HG02885 (cell line): ENCODE measurements around the gene HPRT1.
A peak's percentile ranks its signal among the peaks of the same experiment; 100 is the strongest.

Experiments used
- ATAC-seq: cut with Tn5 transposase; IDR thresholded peaks from one replicate; pipeline ENCODE4 v1.9.1; 2021; ENCODE audit warnings: mild to moderate bottlenecking; ENCODE audit not compliant: unreplicated experiment, poor library complexity

Gene HPRT1

GRCh38 chrX:134541906-134542305 lies 81.9 kb downstream of the HPRT1 start:
- no peak for ATAC-seq

- no peak for ATAC-seq
These were observed 82.5 kb downstream of the HPRT1 start for GRCh38 chrX:134542485-134542884.

DNA sequence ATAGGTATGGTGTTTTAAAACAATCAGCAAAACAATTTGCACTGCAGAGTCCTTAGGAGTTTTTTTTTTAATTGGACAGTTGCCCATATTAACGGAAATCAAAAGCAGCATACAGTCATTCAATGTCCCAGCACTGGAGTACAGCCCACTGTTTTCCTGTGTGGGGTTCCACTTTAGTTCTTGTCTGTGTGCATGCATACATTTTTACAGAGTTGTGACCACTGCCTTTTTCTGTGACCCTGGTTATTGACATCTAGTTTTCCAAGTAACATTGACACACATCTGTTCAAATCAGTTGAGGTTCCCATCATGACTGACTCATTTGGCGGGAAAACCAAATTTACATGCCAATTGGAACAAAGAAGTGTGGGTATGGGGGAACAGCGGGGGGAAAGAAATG lies 83.3 kb downstream of the HPRT1 start:
- ATAC-seq = no peak

GRCh38 chrX:134544135-134544512 lies 84.2 kb downstream of the HPRT1 start:
- ATAC-seq = no peak

DNA sequence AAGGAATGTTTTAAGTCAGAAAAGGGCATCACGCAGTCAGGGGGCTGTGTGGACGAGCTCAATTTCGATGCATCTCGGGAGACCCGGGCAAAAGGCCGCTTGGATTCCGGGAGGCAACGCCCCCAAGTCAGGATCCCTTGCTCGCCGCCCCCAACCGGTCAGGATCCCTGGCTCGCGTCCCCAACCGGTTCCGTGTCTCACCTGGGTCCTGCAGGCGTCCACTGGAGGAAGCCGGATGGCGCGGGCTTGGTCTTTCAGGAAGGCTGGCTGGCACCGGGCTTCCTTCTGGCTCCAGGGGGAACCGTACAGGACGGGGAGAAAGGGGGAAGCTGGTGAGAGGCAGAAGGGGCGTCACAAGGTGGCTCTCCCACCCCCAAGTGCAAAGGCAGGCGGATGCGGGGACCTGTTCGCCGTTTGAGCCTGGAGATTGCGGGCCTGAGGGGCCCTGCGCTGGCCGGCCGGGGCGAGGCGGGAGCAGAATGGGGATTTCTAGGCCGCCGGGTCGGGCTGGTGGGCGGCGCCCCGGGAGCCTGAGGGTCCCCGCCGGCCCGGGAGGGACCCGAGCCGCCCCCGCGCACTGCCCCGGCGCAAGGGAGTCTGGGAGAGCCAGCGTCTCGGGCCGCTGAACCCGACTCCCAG lies 84.7 kb downstream of the HPRT1 start:
- ATAC-seq = no peak

DNA sequence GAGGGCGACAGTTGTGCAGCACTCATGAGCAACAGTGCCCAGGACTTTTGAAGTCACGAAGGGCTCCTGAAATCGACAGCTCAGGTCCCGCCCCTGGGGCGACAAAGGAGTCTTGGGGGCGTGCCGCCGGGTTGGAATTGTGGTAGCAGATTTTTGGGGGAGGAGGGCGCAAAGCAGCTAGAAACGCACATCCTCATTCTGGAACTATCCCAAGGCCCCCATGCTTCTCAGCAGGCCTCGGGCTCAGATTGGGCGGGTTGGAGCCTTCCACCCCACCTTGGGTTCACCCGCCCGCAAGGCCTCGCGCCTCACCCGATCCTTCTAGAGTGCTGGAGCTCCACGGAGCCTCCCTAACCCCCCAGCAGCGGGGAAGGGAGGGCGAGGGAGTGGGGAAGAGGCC lies 85.5 kb downstream of the HPRT1 start:
- no peak for ATAC-seq

DNA sequence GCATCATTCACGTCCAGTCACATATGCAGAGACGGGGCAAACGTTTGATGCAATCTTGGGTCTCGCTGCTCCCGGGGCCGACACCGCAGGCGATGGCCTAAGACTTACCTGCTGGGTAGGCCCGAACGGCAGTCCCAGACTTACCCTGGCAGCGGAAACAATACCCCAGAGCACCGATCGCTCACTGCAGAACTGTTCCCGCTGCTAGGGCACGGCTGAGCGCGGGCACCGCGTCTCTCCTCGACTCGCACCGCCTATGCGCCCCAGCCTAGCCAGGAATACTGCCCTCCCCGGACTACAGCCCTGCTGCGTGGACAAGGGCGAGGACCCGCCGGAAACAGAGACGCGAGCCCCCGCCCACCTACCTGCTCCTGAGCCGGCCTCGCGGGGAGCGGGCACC lies 86.2 kb downstream of the HPRT1 start:
- ATAC-seq = no peak

DNA sequence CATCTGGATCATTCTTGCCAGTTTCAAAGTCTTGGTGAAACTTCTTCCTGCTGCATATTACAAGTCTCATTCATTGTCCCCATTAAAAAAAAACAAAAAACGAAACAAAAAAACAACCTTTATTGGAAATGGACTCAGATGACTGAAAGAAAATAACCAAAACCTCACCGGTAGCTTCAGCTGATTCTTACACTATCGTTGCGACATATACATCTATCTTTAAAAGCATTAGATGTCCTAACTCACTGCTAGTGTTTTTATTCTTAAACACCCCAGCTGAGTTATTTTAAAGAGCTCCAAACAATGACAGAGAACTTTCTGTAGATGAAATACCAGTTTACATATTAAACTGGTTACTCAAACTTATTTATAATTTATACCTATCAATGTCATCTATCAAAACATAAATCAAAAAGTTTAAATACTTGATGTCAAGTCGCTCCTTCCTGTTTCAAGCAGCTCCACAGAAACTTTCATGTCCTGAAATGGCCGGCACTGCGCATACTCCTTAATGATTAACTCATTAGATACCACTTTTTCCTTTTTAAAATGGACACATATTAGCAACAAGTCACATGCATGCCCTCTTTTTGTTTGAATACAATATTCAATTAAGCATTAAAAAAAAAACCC lies 87.2 kb downstream of the HPRT1 start:
- no peak for ATAC-seq

DNA sequence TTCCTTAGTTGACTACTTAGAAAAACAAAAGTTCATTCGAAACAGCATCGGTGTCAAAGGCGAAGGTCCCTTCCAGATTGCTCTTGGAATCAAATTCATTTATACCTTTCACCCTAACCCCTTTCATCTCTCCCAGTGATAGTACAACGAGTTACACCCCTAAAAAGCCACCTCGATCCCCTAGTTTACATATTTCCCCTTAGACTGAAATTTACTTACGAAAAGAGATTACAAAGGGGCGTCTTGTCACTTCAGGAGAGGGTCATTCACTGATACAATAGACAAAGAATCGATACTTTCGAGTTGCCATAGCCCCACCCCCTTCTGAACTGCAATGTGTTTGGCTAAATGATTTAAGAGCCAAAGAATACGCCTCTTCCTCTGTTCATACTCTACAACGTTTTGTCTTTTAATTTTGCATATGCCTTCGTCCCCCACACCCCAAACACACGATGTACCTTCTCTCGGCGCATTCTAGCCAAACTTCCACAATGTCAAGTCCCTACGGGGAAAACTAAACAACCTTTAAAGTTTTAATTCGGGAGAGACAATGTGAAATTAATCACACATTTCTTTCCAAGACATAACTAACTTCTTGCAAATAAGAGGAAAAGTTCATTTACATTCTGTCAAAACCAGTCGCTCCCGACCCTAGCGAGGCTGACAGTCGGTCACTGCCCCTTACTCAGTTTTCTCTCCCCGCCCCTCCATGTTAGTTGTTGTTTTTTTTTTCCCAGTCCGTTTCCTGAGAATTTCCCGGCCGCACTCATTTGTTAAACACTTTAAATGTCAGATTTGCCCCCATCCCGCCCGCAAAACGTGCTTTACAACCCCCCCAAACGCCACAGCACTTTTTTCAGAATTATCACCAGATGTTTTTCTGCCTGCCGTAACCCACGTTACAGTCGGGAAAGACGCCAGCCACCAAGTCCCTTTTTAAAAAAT lies 88.6 kb downstream of the HPRT1 start:
- ATAC-seq = peak; percentile 34
